ENCODE results near the gene RAB10. TPM values are rescaled to one million over a fixed set of nuclear protein-coding genes. Genes with fewer than 3 reads are reported as not detected.

Gene RAB10
- total RNA-seq, 1 donor from 2014 or later: 238 TPM

- Histone ChIP-seq H3K9ac (no peak overlapping the region), H3K4me1 (peaks cover 30% of the 10 kb centered on the region), H4K20me1 (ENCODE audit: low read depth) (peaks cover 65% of the 10 kb centered on the region), H3K27me3 (peaks cover 21% of the 10 kb centered on the region), H3K4me2 (peak overlapping the region; percentile 91), H3K79me2 (ENCODE audit: low read depth) (peaks cover 11% of the 10 kb centered on the region), H3F3A (ENCODE audit: low read depth) (peaks cover 21% of the 10 kb centered on the region), H3K27ac (no peak overlapping the region), H2AFZ (replicated peaks) (peak overlapping the region; percentile 54), H3K4me3 (peak overlapping the region; percentile 62), H3K36me3 (no peaks in the 10 kb centered on the region), H3K9me3 (ENCODE audit: low read depth) (no peaks in the 10 kb centered on the region)
- peak overlapping the region; percentile 90 for H3K27ac Mint-ChIP-seq
- peak overlapping the region; percentile 80 for H3K4me3 Mint-ChIP-seq
- H3K36me3 Mint-ChIP-seq: peaks cover 9% of the 10 kb centered on the region
- peak; percentile 53 for DNase-seq (ENCODE audit: low spot score)
- TF ChIP-seq EZH2phosphoT487 (IDR thresholded peaks at IDR 0.05): no peak
- TF ChIP-seq, protein P1, sequence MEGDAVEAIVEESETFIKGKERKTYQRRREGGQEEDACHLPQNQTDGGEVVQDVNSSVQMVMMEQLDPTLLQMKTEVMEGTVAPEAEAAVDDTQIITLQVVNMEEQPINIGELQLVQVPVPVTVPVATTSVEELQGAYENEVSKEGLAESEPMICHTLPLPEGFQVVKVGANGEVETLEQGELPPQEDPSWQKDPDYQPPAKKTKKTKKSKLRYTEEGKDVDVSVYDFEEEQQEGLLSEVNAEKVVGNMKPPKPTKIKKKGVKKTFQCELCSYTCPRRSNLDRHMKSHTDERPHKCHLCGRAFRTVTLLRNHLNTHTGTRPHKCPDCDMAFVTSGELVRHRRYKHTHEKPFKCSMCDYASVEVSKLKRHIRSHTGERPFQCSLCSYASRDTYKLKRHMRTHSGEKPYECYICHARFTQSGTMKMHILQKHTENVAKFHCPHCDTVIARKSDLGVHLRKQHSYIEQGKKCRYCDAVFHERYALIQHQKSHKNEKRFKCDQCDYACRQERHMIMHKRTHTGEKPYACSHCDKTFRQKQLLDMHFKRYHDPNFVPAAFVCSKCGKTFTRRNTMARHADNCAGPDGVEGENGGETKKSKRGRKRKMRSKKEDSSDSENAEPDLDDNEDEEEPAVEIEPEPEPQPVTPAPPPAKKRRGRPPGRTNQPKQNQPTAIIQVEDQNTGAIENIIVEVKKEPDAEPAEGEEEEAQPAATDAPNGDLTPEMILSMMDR (IDR thresholded peaks at IDR 0.05): no peak
- TF ChIP-seq EZH2 (IDR thresholded peaks at IDR 0.05): no peak
- H3K27me3 Mint-ChIP-seq (ENCODE audit: insufficient read depth, low read depth): peaks cover 11% of the 10 kb centered on the region
- H3K9me3 Mint-ChIP-seq: peaks cover 3% of the 10 kb centered on the region
- H3K4me1 Mint-ChIP-seq: peaks cover 42% of the 10 kb centered on the region
Measured at GRCh38 chr2:26179446-26179913, 145.6 kb downstream of the RAB10 start.

GRCh38 chr2:26182441-26182840 is 148.6 kb downstream of the RAB10 start:
- TF ChIP-seq, protein P1 (IDR thresholded peaks at IDR 0.05): no peak
- TF ChIP-seq EZH2phosphoT487 (IDR thresholded peaks at IDR 0.05): no peak
- no peak for TF ChIP-seq EZH2 (IDR thresholded peaks at IDR 0.05)

DNA sequence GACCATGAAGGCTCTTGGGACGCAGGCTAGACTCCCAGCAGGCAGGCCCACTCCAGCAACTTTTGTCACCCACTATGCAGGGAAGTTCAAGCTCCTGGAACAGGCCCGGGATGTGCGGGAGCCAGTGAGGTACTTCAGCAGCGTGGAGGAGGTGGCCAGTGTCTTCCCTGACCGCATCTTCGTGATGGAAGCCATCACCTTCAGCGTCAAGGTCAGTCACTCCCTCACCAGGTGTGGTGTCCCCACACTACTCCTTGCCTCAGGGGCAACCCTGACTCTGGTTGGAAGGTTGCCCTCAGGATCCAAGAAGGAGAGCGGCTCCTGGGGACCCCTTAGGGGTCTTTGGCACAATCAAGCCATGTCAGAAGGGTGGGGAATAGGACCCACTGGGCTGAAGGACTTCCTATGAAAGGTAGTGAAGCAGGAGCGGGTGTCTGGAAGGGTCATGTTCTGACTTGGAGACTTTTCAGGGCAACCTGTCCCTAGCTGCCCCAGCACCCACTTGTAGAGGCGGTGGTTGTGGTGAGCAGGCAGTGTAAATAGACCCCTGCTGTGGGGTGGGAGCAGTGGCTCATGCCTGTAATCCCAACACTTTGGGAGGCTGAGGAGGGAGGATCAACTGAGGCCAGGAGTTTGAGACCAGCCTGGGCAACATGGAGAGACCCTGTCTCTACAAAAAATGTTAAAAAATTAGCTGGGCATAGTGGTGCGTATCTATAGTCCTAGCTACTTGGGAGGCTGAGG is 149.2 kb downstream of the RAB10 start:
- Histone ChIP-seq H3K79me2 (ENCODE audit: low read depth) (no peaks in the 10 kb centered on the region), H2AFZ (replicated peaks) (no peak overlapping the region), H3K27ac (no peak overlapping the region), H3K36me3 (no peaks in the 10 kb centered on the region), H3K4me1 (peaks cover 16% of the 10 kb centered on the region), H4K20me1 (ENCODE audit: low read depth) (peaks cover 49% of the 10 kb centered on the region), H3K27me3 (peaks cover 33% of the 10 kb centered on the region), H3K9me3 (ENCODE audit: low read depth) (no peaks in the 10 kb centered on the region), H3K4me3 (no peak overlapping the region), H3K9ac (no peak overlapping the region), H3F3A (ENCODE audit: low read depth) (peaks cover 22% of the 10 kb centered on the region), H3K4me2 (no peak overlapping the region)
- no peak overlapping the region for H3K4me3 Mint-ChIP-seq
- H3K27me3 Mint-ChIP-seq (ENCODE audit: insufficient read depth, low read depth): peaks cover 8% of the 10 kb centered on the region
- H3K27ac Mint-ChIP-seq: no peak overlapping the region
- H3K9me3 Mint-ChIP-seq: peaks cover 3% of the 10 kb centered on the region
- peaks cover 7% of the 10 kb centered on the region for H3K36me3 Mint-ChIP-seq
- TF ChIP-seq, protein P1 (IDR thresholded peaks at IDR 0.05): no peak
- no peak for TF ChIP-seq EZH2 (IDR thresholded peaks at IDR 0.05)
- TF ChIP-seq EZH2phosphoT487 (IDR thresholded peaks at IDR 0.05): no peak
- peaks cover 21% of the 10 kb centered on the region for H3K4me1 Mint-ChIP-seq
- DNase-seq (ENCODE audit: low spot score): no peak

More at GRCh38 chr2:26182441-26182840, 148.6 kb downstream of the RAB10 start:
- H2AFZ ChIP-seq (replicated peaks): no peak overlapping the region
- H3K36me3 Mint-ChIP-seq: peaks cover 5% of the 10 kb centered on the region
- H3K79me2 ChIP-seq (ENCODE audit: low read depth): no peaks in the 10 kb centered on the region
- no peak overlapping the region for H3K27ac Mint-ChIP-seq
- H3K27ac ChIP-seq: no peak overlapping the region
- H3K9me3 ChIP-seq (ENCODE audit: low read depth): no peaks in the 10 kb centered on the region
- H3K4me2 ChIP-seq: no peak overlapping the region
- H3F3A ChIP-seq (ENCODE audit: low read depth): peaks cover 26% of the 10 kb centered on the region
- H3K27me3 Mint-ChIP-seq (ENCODE audit: insufficient read depth, low read depth): peaks cover 9% of the 10 kb centered on the region
- H3K4me3 Mint-ChIP-seq: no peak overlapping the region
- peaks cover 33% of the 10 kb centered on the region for H3K27me3 ChIP-seq
- peaks cover 19% of the 10 kb centered on the region for H3K4me1 Mint-ChIP-seq
- peaks cover 54% of the 10 kb centered on the region for H4K20me1 ChIP-seq (ENCODE audit: low read depth)
- H3K4me3 ChIP-seq: no peak overlapping the region
- H3K4me1 ChIP-seq: peaks cover 16% of the 10 kb centered on the region
- peaks cover 3% of the 10 kb centered on the region for H3K9me3 Mint-ChIP-seq
- no peak for DNase-seq (ENCODE audit: low spot score)
- no peaks in the 10 kb centered on the region for H3K36me3 ChIP-seq
- H3K9ac ChIP-seq: no peak overlapping the region
